B cell (primary cell): ENCODE measurements around the gene SMAD1. TPM values are rescaled to one million over a fixed set of nuclear protein-coding genes. Genes with fewer than 3 reads are reported as not detected.

Experiments used
- ATAC-seq: fragments of 200-7000 bp; cut with Tn5 transposase; one replicate; pipeline ENCODE4 v1.10.0; 2021; ENCODE audit warnings: low read depth, mild to moderate bottlenecking, moderate number of reproducible peaks, moderate library complexity
- CTCF ChIA-PET: fragments of 350-600 bp; sonication (Branson Sonifier 250); formaldehyde crosslinking; loops from one replicate; lab custom pipeline; 2021; ENCODE audit warnings: antibody characterized with exemption, inconsistent platforms; lab: Charles Lee
- POLR2A ChIA-PET: fragments of 350-600 bp; sonication (Branson Sonifier 250); formaldehyde crosslinking; loops from one replicate; lab custom pipeline; 2021; ENCODE audit warnings: antibody characterized with exemption; lab: Charles Lee
- DNase-seq: peaks from one replicate; pipeline ENCODE4 v3.0.0; 2013
- H2AFZ ChIP-seq: 2 replicates; pipeline ENCODE4 v1.6.1; 2012; ENCODE audit warnings: mild to moderate bottlenecking, low read depth, low read length; ENCODE audit not compliant: insufficient read depth, poor library complexity, severe bottlenecking
- H3K27ac ChIP-seq, 2 donors: 1 replicate in 1 of 2; 2 replicates in 1 of 2; pipeline ENCODE4 v1.5.1; 2012 to 2013; ENCODE audit warnings: low read length in 2 of 2, mild to moderate bottlenecking in 2 of 2, moderate library complexity in 1 of 2
- H3K27me3 ChIP-seq, 4 experiments: fragments of 200-600 bp in 1 of 4; sonication (generic) in 1 of 4; replicated peaks in 1 of 4; 1 replicate in 2 of 4; 2 replicates in 2 of 4; pipeline versions ENCODE4 v1.6.1 to v1.7.0; 2013 to 2016; ENCODE audit warnings: low read length in 3 of 4, mild to moderate bottlenecking in 2 of 4, mixed read lengths in 1 of 4, moderate library complexity in 1 of 4; ENCODE audit not compliant: insufficient read depth in 4 of 4, control insufficient read depth in 3 of 4; ENCODE audit errors: control extremely low read depth in 1 of 4
- H3K36me3 ChIP-seq, 2 experiments: replicated peaks in 1 of 2; 1 replicate in 1 of 2; 2 replicates in 1 of 2; pipeline versions ENCODE4 v1.6.1 to v1.7.1; 2013; ENCODE audit warnings: low read length in 1 of 2; ENCODE audit not compliant: insufficient read depth in 2 of 2, control insufficient read depth in 1 of 2; ENCODE audit errors: control extremely low read depth in 1 of 2, extremely low read depth in 1 of 2
- H3K4me1 ChIP-seq, 2 donors: fragments of 200-600 bp in 1 of 2; sonication (generic) in 1 of 2; 1 replicate in 1 of 2; 2 replicates in 1 of 2; pipeline versions ENCODE4 v1.5.1 to v1.6.1; 2013 to 2017; ENCODE audit warnings: low read length in 2 of 2; ENCODE audit not compliant: control insufficient read depth in 2 of 2, insufficient read depth in 2 of 2
- H3K4me2 ChIP-seq: replicated peaks from 2 replicates; pipeline ENCODE3; 2012; ENCODE audit warnings: mild to moderate bottlenecking, low read depth, low read length; ENCODE audit not compliant: poor library complexity, severe bottlenecking
- H3K4me3 ChIP-seq, 5 experiments: fragments of 200-600 bp in 1 of 5; sonication (generic) in 1 of 5; 1 replicate in 3 of 5; 2 replicates in 2 of 5; pipeline versions ENCODE4 v1.5.1 to v1.7.0; 2011 to 2016; ENCODE audit warnings: low read length in 4 of 5, mild to moderate bottlenecking in 4 of 5, low read depth in 2 of 5, control low read depth in 1 of 5, moderate library complexity in 1 of 5; ENCODE audit not compliant: insufficient read depth in 1 of 5; ENCODE audit errors: control extremely low read depth in 1 of 5, extremely low read depth in 1 of 5
- H3K79me2 ChIP-seq: fragments of 200-600 bp; sonication (generic); one replicate; pipeline ENCODE4 v1.6.0; 2016; ENCODE audit warnings: low read length; ENCODE audit not compliant: control insufficient read depth, insufficient read depth
- H3K9ac ChIP-seq: fragments of 200-600 bp; sonication (generic); 2 replicates; pipeline ENCODE4 v1.6.1; 2017; ENCODE audit warnings: mild to moderate bottlenecking, low read length, moderate library complexity
- H3K9me3 ChIP-seq, 3 donors: one replicate each; pipeline versions ENCODE4 v1.6.1 to v1.7.1; 2013; ENCODE audit warnings: low read length in 2 of 3; ENCODE audit not compliant: control insufficient read depth in 2 of 3, insufficient read depth in 1 of 3; ENCODE audit errors: control extremely low read depth in 1 of 3
- H4K20me1 ChIP-seq: 2 replicates; pipeline ENCODE4 v1.6.0; 2012; ENCODE audit warnings: mild to moderate bottlenecking, low read length; ENCODE audit not compliant: insufficient read depth, control insufficient read depth, poor library complexity, severe bottlenecking
- H3K27ac Mint-ChIP-seq: one replicate; pipeline ENCODE4 v1.8.0; 2021; ENCODE audit warnings: mixed read lengths
- H3K27me3 Mint-ChIP-seq: one replicate; pipeline ENCODE4 v1.8.0; 2021; ENCODE audit warnings: mixed read lengths
- H3K4me1 Mint-ChIP-seq: one replicate; pipeline ENCODE4 v1.8.0; 2021; ENCODE audit warnings: mixed read lengths
- H3K4me3 Mint-ChIP-seq: one replicate; pipeline ENCODE4 v1.8.0; 2021; ENCODE audit warnings: mixed read lengths
- H3K9me3 Mint-ChIP-seq: one replicate; pipeline ENCODE4 v1.8.0; 2022; ENCODE audit warnings: mixed read lengths; ENCODE audit not compliant: insufficient read depth
- CTCF ChIP-seq: fragments of 200-600 bp; IDR thresholded peaks from one replicate; pipeline ENCODE4 v1.8.0; 2022; ENCODE audit warnings: antibody characterized with exemption, mild to moderate bottlenecking
- EZH2 ChIP-seq: IDR thresholded peaks from 2 replicates; pipeline ENCODE4 v1.6.1; 2012; ENCODE audit warnings: borderline replicate concordance, low read depth, mild to moderate bottlenecking, moderate library complexity, low read length; ENCODE audit not compliant: insufficient read depth, poor library complexity, severe bottlenecking
- WGBS: methylation state at CpG from one replicate; pipeline ENCODE4 v1.1.5; 2013; ENCODE audit warnings: missing lambda C conversion rate; ENCODE audit not compliant: insufficient coverage; 5-methylcytosine and 5-hydroxymethylcytosine counted together
- intact Hi-C: fragments of 100-400 bp; cut with micrococcal nuclease; formaldehyde crosslinking; loops from one replicate; pipeline ENCODE4 v1.10.0; 2022
- polyA plus RNA-seq: library from polyadenylated mRNA; depleted of rRNA; stranded (reverse); fragments of >200 nt; gene quantifications from 2 replicates; pipeline ENCODE4 v1.2.3, GENCODE V29; 2012
- total RNA-seq, 2 donors: library from RNA; stranded (reverse); fragments of 120-200 nt in 1 of 2; gene quantifications; 1 replicate in 1 of 2; 2 replicates in 1 of 2; pipeline versions ENCODE4 v1.2.3 to v1.2.4, GENCODE V29; 2013 to 2022

SMAD1 gene
- total and polyA plus RNA-seq, 2 donors (not counting 1 experiment from before 2014, with no cell fraction given): 0.12 TPM; not detected in 1

GRCh38 chr4:145501051-145501660 lies 19.5 kb downstream of the SMAD1 start:
- Histone ChIP-seq H3K27ac (no peak overlapping the region), H3K4me2 (no peak overlapping the region), H3K9me3 (no peaks in the 10 kb centered on the region), H3K9ac (no peak overlapping the region), H2AFZ (no peak overlapping the region), H3K27me3 (peaks cover 0 to 7% (median 2%) of the 10 kb centered on the region in 4 experiments), H4K20me1 (no peaks in the 10 kb centered on the region), H3K79me2 (no peaks in the 10 kb centered on the region), H3K36me3 (no peaks in the 10 kb centered on the region), H3K4me1 (peaks cover 0 to 4% of the 10 kb centered on the region in 2 donors), H3K4me3 (no peak overlapping the region)
- Mint-ChIP-seq H3K4me3 (no peak overlapping the region), H3K4me1 (peaks cover 12% of the 10 kb centered on the region), H3K27ac (no peak overlapping the region), H3K9me3 (no peaks in the 10 kb centered on the region), H3K27me3 (peaks cover 34% of the 10 kb centered on the region)
- CTCF ChIA-PET: no interaction called here
- 0% methylated on average over 2 of the region's 3 CpGs for WGBS
- POLR2A ChIA-PET: no interaction called here
- DNase-seq: no peak
- no peak for ATAC-seq
- intact Hi-C loops: no loop called here
- TF ChIP-seq CTCF (no peak), EZH2 (no peak)

GRCh38 chr4:145502809-145503208 lies 21.2 kb downstream of the SMAD1 start:
- H3K4me1 Mint-ChIP-seq: peaks cover 12% of the 10 kb centered on the region
- ChIA-PET POLR2A (no interaction called here), CTCF (no interaction called here)
- H3K9me3 ChIP-seq: no peaks in the 10 kb centered on the region
- no peak overlapping the region for H2AFZ ChIP-seq
- no peak overlapping the region for H3K9ac ChIP-seq
- 100% methylated on average over 3 of the region's 5 CpGs for WGBS
- TF ChIP-seq EZH2: no peak
- no peak for TF ChIP-seq CTCF
- no peak for DNase-seq
- H4K20me1 ChIP-seq: no peaks in the 10 kb centered on the region
- H3K27ac ChIP-seq: no peak overlapping the region
- H3K27ac Mint-ChIP-seq: no peak overlapping the region
- H3K4me3 ChIP-seq: no peak overlapping the region
- no peaks in the 10 kb centered on the region for H3K9me3 Mint-ChIP-seq
- H3K4me1 ChIP-seq: peaks cover 0 to 4% of the 10 kb centered on the region in 2 donors
- no peak overlapping the region for H3K4me2 ChIP-seq
- no peak for ATAC-seq
- H3K27me3 Mint-ChIP-seq: peaks cover 32% of the 10 kb centered on the region
- no peak overlapping the region for H3K4me3 Mint-ChIP-seq
- no peaks in the 10 kb centered on the region for H3K36me3 ChIP-seq
- no peaks in the 10 kb centered on the region for H3K79me2 ChIP-seq
- H3K27me3 ChIP-seq: peaks cover 0 to 7% (median 2%) of the 10 kb centered on the region in 4 experiments
- intact Hi-C loops: no loop called here
